Skin epidermis (tissue), 12 donors: ENCODE measurements around the gene MANBA.
A peak's percentile ranks its signal among the peaks of the same experiment; 100 is the strongest.

Source experiments
- H3K27ac ChIP-seq, 21 experiments: fragments of 200-600 bp; sonication (generic) in 11 of 21; one replicate each; pipeline ENCODE4 v1.5.0; 2020; ENCODE audit warnings: mild to moderate bottlenecking in 3 of 21, inconsistent platforms in 2 of 21, moderate library complexity in 2 of 21
- H3K4me3 ChIP-seq, 7 experiments: fragments of 200-600 bp; sonication (generic) in 2 of 7; one replicate each; pipeline ENCODE4 v1.5.0; 2020; ENCODE audit warnings: inconsistent platforms in 2 of 7, mild to moderate bottlenecking in 2 of 7, moderate library complexity in 1 of 7

The MANBA gene

GRCh38 chr4:102687373-102687981, 73.3 kb downstream of the MANBA start:
- Histone ChIP-seq H3K27ac (no peak overlapping the region), H3K4me3 (no peak overlapping the region)

GRCh38 chr4:102685768-102686167, 75.0 kb downstream of the MANBA start:
- no peak overlapping the region for H3K4me3 ChIP-seq
- no peak overlapping the region for H3K27ac ChIP-seq

- Histone ChIP-seq H3K4me3 (no peak overlapping the region), H3K27ac (no peak overlapping the region)
Measured at GRCh38 chr4:102684610-102685052, 76.1 kb downstream of the MANBA start.

- no peak overlapping the region for H3K27ac ChIP-seq
- no peak overlapping the region for H3K4me3 ChIP-seq
Measured at GRCh38 chr4:102683881-102684609, 76.7 kb downstream of the MANBA start.

- no peak overlapping the region for H3K27ac ChIP-seq
- no peak overlapping the region for H3K4me3 ChIP-seq
Measured at GRCh38 chr4:102678695-102679335, 82.0 kb downstream of the MANBA start.

- no peak overlapping the region for H3K27ac ChIP-seq
- no peak overlapping the region for H3K4me3 ChIP-seq
Measured at GRCh38 chr4:102678107-102678506, 82.7 kb downstream of the MANBA start.

GRCh38 chr4:102675141-102675540, 85.6 kb downstream of the MANBA start:
- Histone ChIP-seq H3K4me3 (no peak overlapping the region), H3K27ac (no peak overlapping the region)

- H3K27ac ChIP-seq = no peak overlapping the region
Measured at GRCh38 chr4:102667001-102667400, 93.8 kb downstream of the MANBA start.

GRCh38 chr4:102665527-102665926, 95.2 kb downstream of the MANBA start:
- Histone ChIP-seq H3K27ac (no peak overlapping the region), H3K4me3 (no peak overlapping the region)

More at GRCh38 chr4:102667001-102667400, 93.8 kb downstream of the MANBA start:
- H3K4me3 ChIP-seq = no peak overlapping the region

- Histone ChIP-seq H3K27ac (no peak overlapping the region), H3K4me3 (no peak overlapping the region)
Measured at GRCh38 chr4:102663073-102663472, 97.7 kb downstream of the MANBA start.

- Histone ChIP-seq H3K27ac (no peak overlapping the region), H3K4me3 (no peak overlapping the region)
Measured at GRCh38 chr4:102657206-102657605, 103.6 kb downstream of the MANBA start.

- Histone ChIP-seq H3K4me3 (no peak overlapping the region), H3K27ac (no peak overlapping the region)
Measured at GRCh38 chr4:102647117-102647516, 113.7 kb downstream of the MANBA start.

GRCh38 chr4:102642631-102643298, 118.0 kb downstream of the MANBA start:
- Histone ChIP-seq H3K4me3 (no peak overlapping the region), H3K27ac (peak overlapping the region in 3 of 21 experiments; percentile 15 to 38 (median 18))

- Histone ChIP-seq H3K27ac (peak overlapping the region in 1 of 21 experiments; percentile 38), H3K4me3 (no peak overlapping the region)
Measured at GRCh38 chr4:102641793-102642192, 119.0 kb downstream of the MANBA start.

- H3K27ac ChIP-seq = no peak overlapping the region
- H3K4me3 ChIP-seq = no peak overlapping the region
Measured at GRCh38 chr4:102640669-102641068, 120.1 kb downstream of the MANBA start.

- Histone ChIP-seq H3K27ac (no peak overlapping the region), H3K4me3 (no peak overlapping the region)
Measured at GRCh38 chr4:102639598-102639997, 121.2 kb downstream of the MANBA start.

- Histone ChIP-seq H3K4me3 (no peak overlapping the region), H3K27ac (no peak overlapping the region)
Measured at GRCh38 chr4:102638621-102639020, 122.1 kb downstream of the MANBA start.

GRCh38 chr4:102637391-102637790, 123.4 kb downstream of the MANBA start:
- no peak overlapping the region for H3K4me3 ChIP-seq
- H3K27ac ChIP-seq = no peak overlapping the region

- H3K27ac ChIP-seq = no peak overlapping the region
- no peak overlapping the region for H3K4me3 ChIP-seq
Measured at GRCh38 chr4:102633100-102633499, 127.7 kb downstream of the MANBA start.

- Histone ChIP-seq H3K27ac (no peak overlapping the region), H3K4me3 (no peak overlapping the region)
Measured at GRCh38 chr4:102632241-102633065, 128.3 kb downstream of the MANBA start.
